GM18498 (cell line): Measurements from ENCODE around the gene TMEM143.
"Not testable (repeated sequence)": the region's sequence is repeated elsewhere in the genome, so short reads cannot be mapped to it uniquely, and the experiment has no call there.

ENCODE experiments used
- ATAC-seq: cut with Tn5 transposase; IDR thresholded peaks from one replicate; pipeline ENCODE4 v1.9.1; 2021; ENCODE audit warnings: mild to moderate bottlenecking, moderate library complexity; ENCODE audit not compliant: unreplicated experiment

The TMEM143 gene

DNA sequence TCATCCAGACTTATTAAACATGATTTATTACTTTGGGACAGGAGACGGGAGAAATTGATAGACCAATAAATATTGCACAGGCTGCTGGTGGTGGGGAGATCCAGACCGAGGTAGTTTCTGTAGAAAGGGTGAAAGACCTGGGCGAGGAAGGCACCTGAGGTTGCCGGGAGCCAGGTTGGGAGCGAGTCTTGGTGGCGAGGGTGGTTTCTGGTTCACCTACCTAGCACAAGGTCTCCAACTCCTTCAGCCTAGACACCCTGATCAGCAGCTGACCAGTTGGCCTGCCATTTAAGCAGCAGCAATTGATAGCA is 31.4 kb downstream of the TMEM143 start:
- no peak for ATAC-seq

DNA sequence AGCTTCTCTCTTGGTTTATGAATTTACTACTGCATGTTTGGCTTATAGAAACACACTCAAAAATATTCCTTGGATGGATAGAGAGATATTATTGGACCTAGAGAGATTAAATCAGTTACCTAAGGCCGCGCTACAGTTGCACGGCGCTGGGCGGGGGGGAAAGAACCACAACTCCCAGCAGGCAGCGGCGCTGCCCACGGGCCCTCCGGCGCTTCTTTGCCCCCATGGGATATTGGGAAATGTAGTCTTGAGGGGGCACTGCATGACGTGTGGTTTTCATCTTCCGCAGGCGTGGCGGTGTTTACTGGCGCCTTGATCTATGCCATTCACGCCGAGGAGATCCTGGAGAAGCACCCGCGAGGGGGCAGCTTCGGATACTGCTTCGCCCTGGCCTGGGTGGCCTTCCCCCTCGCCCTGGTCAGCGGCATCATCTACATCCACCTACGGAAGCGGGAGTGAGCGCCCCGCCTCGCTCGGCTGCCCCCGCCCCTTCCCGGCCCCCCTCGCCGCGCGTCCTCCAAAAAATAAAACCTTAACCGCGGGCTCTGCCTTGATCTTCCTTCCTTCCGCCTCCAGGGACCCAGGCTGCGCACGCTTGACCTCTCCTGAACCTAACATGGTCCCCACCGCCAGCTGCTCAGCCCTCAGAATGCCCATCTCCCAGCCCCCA is 33.6 kb downstream of the TMEM143 start:
- ATAC-seq: peak; percentile 25

DNA sequence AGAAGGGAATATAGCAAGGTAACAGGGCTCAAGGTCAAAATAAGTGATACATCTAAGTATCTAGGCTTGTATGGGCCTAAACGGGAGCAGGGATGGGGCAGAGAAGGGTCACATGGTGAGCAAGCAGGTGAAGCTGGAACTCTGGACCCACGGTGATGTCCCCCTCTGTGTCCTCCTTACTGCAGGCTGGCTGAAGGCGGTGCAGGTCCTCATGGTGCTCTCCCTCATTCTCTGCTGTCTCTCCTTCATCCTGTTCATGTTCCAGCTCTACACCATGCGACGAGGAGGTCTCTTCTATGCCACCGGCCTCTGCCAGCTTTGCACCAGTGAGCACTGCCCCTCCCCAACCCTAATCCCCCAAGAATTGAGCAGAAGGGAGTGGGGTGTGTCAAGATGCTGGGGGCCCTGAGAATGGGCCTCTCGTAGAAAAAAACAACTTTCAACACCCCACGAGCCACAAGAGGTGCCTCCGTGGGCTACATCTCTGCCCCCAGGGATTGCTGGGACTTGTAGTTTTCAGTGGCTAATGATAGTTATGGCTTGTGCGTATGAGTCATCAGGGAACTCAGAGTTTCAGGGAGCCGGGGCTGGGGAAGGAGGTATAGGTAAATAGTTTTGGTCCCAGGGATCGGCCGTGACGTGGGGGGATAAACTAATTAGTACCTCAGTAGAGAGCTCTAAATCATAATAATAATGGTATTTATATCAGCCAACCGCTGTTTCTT is 34.4 kb downstream of the TMEM143 start:
- ATAC-seq: no peak

DNA sequence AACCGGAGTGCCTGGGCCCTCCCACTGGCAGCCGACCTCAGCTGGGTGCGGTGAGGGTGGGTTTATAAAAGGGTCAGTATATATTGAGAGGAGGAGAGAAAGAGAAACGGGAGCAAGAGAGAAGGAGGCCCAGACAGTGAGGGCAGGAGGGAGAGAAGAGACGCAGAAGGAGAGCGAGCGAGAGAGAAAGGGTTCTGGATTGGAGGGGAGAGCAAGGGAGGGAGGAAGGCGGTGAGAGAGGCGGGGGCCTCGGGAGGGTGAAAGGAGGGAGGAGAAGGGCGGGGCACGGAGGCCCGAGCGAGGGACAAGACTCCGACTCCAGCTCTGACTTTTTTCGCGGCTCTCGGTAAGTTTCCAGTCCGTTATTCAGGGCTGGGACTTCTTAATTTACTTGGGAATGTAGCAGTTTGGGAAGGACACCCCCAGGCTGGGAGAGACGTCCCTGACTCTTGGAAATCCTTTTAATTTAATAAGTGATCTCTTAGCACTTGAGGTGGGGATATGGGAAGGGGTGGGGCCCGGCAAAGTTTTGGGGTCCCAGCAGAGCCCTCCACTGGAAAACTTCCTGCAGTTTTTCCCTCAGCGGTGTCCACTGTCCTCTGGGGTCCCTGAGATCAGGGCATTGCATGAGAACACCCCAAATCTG is 38.4 kb downstream of the TMEM143 start, which contains the start of gene EMP3:
Gene EMP3, plus strand, starts transcription at position 288 of the 646 bp plus-strand sequence. CDS start 1,293 bp downstream, outside the sequence.
- ATAC-seq: no peak

DNA sequence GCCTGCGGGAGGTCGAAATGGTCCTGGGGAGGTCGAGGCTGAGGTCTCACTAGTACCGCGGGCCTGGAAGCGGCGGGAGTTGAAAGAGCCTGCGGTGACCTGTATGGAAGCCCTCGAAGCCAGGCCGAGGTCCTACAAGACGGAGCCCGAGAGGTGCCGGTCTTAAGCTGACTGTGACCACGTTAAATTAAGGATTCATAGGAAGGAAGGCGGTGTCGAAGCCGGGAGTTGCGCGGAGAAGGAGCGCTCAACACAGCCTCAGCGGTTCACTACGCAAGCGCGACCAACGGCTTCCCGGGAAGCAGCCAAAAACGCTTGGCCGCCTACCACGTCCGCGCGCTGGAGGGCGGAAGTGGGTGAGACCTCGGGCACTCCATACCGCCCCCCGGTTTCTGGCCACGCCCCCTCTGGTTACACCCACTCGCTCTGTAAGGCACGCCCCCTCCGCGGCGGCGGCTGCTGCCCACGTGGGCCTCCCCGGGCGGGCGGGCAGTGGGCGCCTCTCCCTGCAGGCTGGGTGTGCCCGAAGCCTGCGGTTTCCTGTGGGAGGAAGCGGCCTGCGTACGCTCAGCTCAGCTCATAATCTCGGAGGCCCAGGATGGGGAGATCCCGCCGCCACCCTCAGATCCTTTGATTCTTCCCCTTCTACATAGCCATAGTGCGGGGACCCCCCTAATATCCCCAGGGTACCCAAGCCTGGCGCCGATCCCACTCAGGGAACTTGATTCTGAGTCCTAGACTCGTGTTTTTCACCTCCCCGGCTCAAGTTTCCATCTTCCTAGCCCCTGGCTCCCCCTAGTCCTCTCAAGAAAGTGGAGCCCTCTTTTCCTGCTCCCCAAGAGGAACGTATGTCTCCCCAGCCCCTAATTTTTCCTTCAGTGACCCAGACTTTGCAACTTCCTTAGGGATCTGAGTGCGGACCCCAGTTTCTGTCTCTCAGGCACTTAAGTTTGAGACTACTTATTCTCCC is 41.8 kb downstream of the TMEM143 start:
- ATAC-seq: peak; percentile 75

DNA sequence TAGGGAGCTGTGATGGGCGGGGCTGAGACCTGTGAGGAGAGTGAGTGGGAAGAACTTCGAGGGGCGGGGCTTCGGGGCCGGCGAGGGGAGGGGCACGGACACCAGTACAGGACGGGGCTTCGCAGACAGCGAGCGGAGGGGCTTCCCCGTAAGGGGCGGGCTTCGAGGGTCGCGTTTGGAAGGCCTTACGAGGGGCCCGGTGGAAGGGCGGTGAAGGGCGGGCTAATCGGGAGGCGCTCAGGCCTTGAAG is 42.4 kb downstream of the TMEM143 start:
- peak; percentile 61 for ATAC-seq

DNA sequence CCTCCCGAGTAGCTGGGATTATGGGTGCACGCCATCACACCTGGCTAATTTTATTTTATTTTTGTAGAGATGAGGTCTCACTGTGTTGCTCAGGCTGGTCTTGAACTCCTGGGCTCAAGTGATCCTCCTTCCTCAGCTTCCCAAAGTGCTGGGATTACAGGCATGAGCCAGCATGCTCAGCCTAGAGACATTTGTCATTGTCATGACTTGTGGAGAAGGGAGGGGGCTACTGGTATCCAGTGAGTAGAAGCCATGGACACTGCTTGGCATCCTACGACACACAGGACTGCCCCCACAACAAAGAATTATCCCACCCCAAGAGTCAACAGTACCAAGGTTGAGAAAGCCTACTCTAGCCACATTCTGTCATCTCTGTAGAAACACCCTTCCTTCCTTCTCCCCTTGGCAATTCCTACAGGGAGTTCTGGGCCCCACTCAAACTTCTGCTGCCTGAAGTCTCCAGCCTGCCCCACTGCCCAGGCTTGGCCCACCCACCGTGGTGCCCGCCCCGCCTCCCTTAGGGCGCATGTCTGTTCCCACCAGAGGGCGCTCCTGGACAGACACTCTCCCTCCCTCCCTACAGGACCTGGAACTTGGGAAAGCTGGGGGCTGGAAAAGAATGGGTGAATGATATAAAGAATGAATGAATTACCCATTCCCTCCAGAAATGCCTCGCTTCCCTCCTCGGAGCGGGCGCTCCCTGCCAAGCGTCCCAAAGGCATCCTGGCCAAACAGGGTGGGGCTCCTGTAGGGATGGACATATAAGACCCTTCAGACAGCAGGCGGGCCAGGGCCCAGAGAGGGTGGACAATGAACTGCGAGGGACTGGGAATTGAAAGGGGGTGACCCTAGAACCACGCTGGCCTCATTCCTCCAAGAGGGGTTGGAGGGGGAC is 43.8 kb downstream of the TMEM143 start:
- ATAC-seq: no peak

DNA sequence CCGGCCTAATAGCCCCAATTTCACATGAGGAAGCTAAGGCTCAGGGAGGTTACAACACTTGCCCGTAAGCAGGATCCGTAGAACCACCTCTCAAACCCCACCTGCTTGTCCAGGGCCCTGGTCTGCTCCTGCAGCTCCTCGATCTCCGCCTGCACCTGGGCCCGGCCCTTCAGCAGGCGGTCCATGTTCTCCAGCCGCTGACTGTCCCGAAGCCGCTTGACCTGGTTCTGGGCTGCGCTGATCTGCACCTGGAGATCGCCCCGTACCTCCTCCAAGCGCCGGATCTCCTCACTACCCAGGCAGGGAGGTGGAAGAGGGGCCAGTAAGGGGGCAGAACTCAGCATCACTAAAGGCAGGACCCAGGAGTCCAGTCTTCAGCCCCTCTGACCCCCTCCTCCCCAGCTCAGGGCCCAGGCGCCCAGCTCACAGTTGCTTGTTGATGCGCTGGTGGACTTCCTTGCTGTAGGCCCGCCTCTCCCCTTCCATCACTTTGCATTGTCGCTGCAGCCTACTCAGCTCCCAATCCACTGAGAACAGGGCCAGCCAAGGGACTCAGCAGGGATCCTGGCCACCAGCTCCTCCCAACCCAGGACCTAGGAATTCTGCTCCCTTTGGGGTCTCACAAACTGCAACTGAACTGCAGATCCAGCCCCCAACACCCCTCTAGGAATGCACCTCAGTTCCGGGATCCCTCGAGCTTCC is 45.3 kb downstream of the TMEM143 start:
- no peak for ATAC-seq

DNA sequence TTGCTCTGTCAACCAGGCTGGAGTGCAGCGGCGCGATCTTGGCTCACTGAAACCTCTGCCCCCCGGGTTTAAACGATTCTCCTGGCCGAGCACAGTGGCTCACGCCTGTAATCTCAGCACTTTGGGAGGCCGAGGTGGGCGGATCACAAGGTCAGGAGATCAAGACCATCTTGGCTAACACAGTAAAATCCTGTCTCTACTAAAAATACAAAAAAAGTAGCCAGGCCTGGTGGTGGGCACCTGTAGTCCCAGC is 46.1 kb downstream of the TMEM143 start:
- ATAC-seq: not testable (repeated sequence)

DNA sequence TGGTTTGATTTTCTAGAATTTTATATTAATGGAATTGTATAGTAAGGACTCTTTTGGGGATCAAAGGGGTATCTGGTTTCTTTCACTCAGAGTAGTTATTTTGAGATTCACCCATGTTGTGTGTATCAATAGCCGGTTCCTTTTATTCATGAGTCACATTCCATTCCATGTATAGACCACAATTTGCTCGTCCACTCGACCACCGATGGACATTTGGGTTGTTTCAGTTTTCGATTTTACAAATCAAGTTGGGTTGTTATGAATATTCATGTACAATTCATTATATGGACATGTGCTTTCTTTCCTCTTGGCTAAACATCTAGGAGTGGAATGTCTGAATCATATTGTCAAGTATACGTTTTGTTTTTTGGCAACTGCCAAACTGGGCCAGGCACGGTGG is 48.0 kb downstream of the TMEM143 start:
- ATAC-seq: no peak

DNA sequence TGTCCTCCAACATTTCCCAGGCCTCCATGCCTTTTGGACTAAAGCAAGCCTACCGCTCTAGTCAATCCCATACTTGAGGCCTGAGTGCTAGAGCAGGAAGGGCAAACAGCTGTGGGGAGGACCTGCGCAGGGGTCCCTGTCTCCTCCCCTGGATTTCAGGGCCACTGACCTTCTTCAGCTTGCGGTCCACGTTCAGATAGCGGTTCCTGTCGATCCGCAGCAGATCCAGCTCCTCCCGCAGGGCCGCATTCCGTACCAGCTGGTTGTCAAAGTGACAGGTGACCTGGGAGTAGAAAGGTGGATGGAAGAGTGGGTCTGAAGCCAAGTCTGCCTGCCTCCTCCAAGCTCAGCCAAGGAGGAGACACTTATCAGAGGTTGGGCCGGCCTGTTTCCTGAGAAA is 52.4 kb downstream of the TMEM143 start:
- no peak for ATAC-seq

DNA sequence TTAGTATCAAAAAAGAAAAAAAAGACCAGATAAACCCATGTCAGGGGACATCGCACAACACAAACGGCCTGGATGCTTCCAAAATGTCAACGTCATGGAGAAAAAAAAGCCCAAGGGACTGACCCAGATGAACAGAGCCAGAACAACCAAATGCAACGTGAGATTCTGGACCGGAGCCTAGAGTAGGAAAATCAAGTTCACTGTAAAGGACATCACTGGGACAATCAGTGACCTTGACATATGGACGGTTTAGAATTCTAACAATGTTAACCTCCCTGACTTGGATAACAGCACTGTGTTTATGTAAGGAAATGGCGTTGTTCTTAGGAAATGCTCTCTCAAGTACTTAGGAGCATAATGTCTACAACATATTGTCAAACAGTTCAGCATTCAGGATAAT is 53.5 kb downstream of the TMEM143 start:
- no peak for ATAC-seq

DNA sequence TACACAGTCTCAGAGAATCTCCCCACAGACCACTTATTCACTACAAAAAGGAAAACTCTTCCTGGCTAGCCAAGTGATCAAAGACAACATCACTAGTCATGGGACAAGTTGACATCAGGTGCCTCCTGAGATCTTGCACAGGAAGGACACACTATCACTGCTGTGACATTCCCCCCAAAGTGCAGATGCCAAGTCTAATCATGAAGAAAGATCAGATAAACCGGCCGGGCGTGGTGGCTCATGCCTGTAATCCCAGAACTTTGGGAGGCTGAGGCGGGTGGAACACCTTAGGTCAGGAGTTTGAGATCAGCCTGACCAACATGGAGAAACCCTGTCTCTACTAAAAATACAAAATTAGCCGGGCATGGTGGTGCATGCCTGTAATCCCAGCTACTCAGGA is 54.0 kb downstream of the TMEM143 start:
- not testable (repeated sequence) for ATAC-seq

DNA sequence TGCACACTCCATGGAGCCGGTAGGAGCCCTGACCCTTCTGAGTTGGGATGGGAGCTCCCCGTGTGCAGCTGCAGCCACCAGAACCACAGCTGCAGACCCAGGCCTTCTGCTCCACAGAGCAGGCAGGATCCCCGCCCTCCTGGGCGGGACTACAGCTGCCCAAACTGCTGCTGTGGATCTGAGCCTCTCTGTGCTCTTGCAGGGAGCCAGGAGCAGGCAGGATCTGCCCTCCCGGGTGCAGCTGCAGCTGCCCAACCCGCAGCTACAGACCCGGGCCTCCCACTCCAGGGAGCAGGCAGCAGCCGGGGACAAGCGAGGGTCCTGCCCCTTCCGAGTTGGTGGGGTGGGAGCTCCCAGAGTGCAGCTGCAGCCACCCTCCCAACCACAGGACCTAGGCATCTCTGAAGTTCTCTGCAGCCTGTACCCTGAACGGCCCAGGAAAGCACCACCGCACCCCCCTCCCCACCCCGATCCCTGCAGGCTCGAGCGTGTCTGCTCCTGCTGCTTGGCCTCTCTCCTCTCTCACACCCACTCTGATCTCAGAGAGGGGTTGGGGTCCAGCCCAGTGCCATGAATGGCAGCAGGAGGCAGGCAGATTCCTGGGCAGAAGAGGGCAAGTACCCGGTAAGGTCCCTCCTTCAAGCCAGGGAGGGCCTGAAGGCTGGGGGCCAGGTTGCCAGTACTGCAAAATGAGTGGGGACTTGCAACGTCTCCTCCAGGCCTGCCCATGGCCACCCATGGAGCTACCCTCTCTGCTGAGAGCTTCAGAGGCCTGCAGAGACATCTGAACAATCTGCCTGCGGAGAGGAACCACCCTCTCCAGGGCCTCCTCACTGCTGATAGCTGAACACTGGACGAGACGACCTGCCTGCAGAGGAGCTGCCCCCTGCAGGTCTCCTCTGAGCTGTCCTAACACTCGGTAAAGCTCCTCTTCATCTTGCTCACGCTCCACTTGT is 54.8 kb downstream of the TMEM143 start:
- no peak for ATAC-seq

DNA sequence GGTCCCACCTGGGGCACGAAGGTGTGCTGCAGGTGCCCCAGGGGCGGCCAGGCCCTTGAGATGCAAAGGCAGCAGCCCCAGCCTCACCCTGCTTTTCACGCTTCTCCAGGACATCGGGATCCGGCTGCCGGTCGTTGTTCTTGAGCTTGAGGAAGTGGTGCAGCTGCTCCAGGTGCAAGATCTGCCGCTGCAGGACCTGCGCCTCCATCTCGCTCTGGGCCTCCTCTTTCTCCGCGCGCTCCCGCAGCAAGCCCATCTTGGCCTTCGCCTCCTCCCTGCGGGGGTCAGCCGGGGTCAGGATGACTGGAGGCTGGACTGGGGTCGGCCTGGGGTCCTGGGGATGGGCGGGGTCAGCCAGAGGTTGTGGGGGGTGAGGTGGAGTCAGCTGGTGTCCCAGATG is 59.9 kb downstream of the TMEM143 start:
- no peak for ATAC-seq

DNA sequence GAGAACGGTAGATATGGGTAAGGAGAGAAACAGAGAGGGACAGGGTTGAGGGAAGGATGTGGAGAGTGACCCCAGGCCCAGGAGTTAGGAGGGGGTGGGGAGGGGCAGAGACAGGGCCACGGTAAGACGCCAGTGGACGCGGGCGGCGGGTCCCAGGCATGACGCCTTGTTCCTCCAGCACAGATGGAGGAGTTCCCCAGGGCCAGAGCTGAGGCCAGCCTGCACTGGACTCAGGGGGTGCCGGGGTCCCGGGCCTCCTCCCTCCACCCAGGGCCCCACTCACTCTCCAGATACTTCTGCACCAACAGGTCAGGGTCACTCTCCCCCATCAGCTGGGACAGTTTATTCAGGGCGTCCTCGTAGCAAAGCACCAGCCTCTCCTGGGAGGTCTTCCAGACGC is 60.4 kb downstream of the TMEM143 start:
- no peak for ATAC-seq

DNA sequence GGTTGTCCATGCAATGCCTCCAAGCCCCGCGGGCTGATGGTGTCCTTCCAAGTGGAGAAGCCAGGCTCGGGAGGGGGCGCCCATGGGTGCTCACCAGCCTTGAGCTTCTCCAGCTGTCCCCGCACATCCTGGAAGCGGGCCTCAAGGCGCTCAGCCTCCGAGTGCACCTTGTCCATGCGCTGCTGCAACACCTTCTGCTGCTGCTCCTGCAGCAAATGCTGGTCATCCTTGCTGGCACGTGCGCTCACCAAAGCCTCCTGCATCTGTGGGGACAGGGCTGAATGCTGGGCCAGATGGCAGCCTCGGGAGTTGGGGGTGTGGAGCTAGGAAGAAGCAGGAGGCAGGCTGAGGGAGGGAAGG is 61.2 kb downstream of the TMEM143 start:
- no peak for ATAC-seq

DNA sequence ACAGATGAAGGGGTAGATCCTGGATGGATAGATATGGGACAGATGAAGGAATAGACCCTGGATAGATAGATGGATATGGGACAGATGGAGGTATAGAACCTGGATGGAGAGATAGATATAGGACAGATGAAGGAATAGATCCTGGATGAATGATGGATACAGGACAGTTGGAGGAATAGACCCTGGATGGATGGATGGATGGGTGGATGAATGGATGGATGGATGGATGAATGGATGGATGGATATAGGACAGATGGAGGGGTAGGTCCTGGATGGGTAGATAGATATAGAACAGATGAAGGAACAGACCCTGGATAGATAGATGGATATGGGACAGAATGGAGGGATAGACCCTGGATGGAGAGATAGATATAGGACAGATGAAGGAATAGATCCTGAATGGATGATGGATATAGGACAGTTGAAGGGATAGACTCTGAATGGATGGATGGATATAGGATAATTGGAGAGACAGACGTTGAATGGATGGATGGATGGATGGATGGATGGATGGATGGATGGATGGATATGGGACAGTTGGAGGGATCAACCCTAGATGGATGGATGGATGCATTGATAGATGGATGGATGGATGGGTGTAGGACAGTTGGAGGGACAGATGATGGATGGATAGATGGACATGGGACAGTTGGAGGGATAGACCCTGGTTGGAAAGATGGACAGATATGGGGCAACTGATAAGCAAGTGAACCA is 61.7 kb downstream of the TMEM143 start:
- no peak for ATAC-seq
